GM12872 (cell line): ENCODE results near the gene CCDC80.

Experiments
- CTCF ChIP-seq: IDR thresholded peaks from 3 replicates; pipeline ENCODE4 v1.5.1; 2011; ENCODE audit warnings: low read depth, mild to moderate bottlenecking, low read length, moderate library complexity; ENCODE audit not compliant: insufficient read depth

CCDC80 gene

DNA sequence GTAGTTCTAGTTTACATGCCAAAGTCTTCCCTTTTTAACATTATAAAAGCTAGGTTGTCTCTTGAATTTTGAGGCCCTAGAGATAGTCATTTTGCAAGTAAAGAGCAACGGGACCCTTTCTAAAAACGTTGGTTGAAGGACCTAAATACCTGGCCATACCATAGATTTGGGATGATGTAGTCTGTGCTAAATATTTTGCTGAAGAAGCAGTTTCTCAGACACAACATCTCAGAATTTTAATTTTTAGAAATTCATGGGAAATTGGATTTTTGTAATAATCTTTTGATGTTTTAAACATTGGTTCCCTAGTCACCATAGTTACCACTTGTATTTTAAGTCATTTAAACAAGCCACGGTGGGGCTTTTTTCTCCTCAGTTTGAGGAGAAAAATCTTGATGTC lies 57.8 kb downstream of the CCDC80 start:
- TF ChIP-seq CTCF, result no peak

GRCh38 chr3:112582244-112582874 lies 58.6 kb downstream of the CCDC80 start:
- TF ChIP-seq CTCF, result peak; percentile 66

- TF ChIP-seq CTCF, result no peak
Measured at GRCh38 chr3:112579697-112580096, 61.2 kb downstream of the CCDC80 start.

DNA sequence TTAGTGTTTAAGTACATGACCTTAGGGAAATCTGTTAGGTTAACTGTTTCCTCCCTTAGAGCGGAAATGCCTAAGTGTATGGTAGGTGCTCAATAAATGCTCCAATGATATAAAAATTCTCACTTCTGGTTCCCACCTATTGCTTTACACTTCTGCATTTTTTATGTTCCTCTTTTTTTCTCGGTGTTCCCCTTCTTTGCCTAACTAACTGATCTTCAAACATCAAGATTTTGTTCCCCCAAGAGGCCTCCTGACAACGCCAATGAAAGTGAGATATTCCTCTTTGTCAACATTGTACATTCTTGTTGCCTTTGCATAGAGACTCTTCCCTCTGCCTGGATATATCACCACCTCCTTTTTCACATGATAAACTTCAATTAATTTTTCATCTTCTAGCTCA lies 61.7 kb downstream of the CCDC80 start:
- no peak for TF ChIP-seq CTCF

GRCh38 chr3:112572701-112573100 lies 68.2 kb downstream of the CCDC80 start:
- TF ChIP-seq CTCF, result no peak

DNA sequence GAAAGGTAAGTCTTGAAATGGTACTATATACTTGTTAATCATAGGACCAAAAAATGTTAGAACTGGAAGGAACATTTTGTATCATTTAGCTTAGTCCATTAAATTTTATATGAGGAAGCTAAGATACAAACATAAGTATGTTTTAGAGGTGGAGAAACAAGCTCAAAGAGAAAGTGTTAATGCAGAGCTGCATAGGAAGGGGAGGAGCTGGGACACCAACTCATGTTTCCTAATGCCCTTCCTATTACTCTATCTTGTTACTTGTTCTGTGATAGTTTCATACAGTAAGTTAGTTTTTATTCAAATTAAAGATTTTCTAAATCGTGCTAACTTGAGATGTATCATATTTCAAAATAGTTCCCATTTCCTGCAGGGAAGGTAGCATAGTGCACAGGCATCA lies 71.7 kb downstream of the CCDC80 start:
- no peak for TF ChIP-seq CTCF

- TF ChIP-seq CTCF, result no peak
Measured at GRCh38 chr3:112568642-112569041, 72.3 kb downstream of the CCDC80 start.
